SK-N-SH (cell line): ENCODE measurements around the gene TSHR.

ENCODE experiments used
- CTCF ChIP-seq: fragments of 200-600 bp; sonication (generic); IDR thresholded peaks from 2 replicates; pipeline ENCODE4 v1.6.1; 2017; ENCODE audit warnings: antibody characterized with exemption, mild to moderate bottlenecking, moderate library complexity
- ELF1 ChIP-seq: IDR thresholded peaks from 2 replicates; pipeline ENCODE4 v1.4.0; 2012
- EZH2phosphoT487 ChIP-seq: fragments of 200-600 bp; sonication (generic); IDR thresholded peaks from 2 replicates; pipeline ENCODE4 v1.6.1; 2017; ENCODE audit warnings: low read depth, mixed run types, mild to moderate bottlenecking, antibody characterized with exemption, moderate library complexity, borderline replicate concordance
- JUND ChIP-seq: IDR thresholded peaks from 2 replicates; pipeline ENCODE4 v1.4.0; 2012
- MAX ChIP-seq: IDR thresholded peaks from 2 replicates; pipeline ENCODE4 v1.4.0; 2012; ENCODE audit warnings: low read depth
- POLR2AphosphoS5 ChIP-seq: IDR thresholded peaks from 2 replicates; pipeline ENCODE4 v1.6.1; 2012; ENCODE audit warnings: low read depth, low read length
- REST ChIP-seq: IDR thresholded peaks from 2 replicates; pipeline ENCODE4 v1.6.1; 2012; ENCODE audit warnings: mild to moderate bottlenecking, low read depth, low read length, moderate library complexity
- SMC3 ChIP-seq: IDR thresholded peaks from 2 replicates; pipeline ENCODE4 v1.6.1; 2012; ENCODE audit warnings: low read depth, low read length, improper control_type of control experiment
- YY1 ChIP-seq: IDR thresholded peaks from 2 replicates; pipeline ENCODE4 v1.4.0; 2012; ENCODE audit warnings: low read depth, mild to moderate bottlenecking
- ZBTB33 ChIP-seq: IDR thresholded peaks from 2 replicates; pipeline ENCODE4 v1.4.0; 2012; ENCODE audit warnings: low read depth, borderline replicate concordance

GRCh38 chr14:81148635-81149034 lies 193.2 kb downstream of the TSHR start:
- TF ChIP-seq ELF1, result no peak
- no peak for TF ChIP-seq CTCF
- no peak for TF ChIP-seq ZBTB33
- no peak for TF ChIP-seq MAX
- TF ChIP-seq EZH2phosphoT487, result no peak
- no peak for TF ChIP-seq YY1
- TF ChIP-seq REST, result no peak
- TF ChIP-seq POLR2AphosphoS5, result no peak
- TF ChIP-seq JUND, result no peak
- no peak for TF ChIP-seq SMC3
